ENCODE measurements around the gene SNX25.

SNX25 gene

DNA sequence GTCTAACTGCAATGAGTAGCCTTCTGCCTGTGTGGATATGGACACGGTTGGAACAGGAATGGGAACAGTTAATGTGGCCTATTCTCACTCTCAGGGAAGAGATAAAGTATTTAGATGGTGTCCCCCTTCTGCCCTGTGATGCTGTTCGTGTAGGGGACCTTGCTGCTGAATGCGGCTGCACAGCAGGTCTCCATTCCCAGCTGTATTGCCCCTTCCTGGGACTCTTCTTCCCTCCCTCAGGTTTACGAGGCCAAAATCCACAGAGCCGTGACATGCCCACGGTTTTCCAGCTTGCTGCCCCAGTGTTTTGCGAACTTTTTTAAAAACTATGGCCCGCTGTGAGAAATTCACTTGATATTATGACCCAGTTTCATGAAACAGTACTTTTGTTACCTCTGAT is 50.3 kb downstream of the SNX25 start:
- no peak for DNase-seq (ENCODE audit: low read depth in 2 of 2)

DNA sequence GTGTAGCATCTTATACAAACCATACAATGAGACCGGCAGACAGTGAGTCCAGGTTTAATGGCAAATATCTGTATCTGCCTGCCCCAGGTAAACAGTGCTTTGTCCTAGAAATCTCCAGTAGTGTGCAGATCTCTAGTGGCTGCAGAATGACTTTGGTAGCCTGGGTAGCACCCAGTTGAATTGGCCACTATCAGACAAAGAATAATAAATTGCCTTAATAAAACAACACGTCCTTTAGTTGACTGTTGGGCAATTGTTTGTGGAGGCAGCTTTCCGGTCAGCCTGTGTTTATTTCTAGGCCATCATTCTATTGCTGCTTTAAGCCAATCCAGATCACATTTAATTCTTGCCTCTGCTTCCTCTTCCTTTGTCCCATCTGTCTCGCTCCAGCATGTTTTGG is 52.5 kb downstream of the SNX25 start:
- no peak for DNase-seq (ENCODE audit: low read depth in 2 of 2)

DNA sequence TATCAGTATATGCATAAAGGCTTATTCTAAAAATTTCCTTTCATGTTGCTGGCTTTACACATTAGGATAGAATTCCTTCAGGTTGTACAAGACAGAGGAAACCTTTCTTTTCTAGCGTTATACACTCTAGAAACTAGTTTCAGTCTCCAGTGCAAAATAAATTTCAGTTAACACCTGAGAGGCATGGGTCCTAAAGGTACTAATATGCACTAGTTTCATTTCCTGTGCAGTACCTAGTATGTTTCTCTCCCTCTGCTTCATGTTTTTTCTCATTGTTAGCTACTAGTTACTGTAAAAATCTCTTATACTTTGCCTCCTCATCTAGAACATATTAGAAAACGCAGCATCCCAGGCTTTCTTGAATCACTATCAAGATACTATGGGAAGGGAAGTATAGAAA is 54.0 kb downstream of the SNX25 start:
- DNase-seq (ENCODE audit: low read depth in 2 of 2), result no peak

DNA sequence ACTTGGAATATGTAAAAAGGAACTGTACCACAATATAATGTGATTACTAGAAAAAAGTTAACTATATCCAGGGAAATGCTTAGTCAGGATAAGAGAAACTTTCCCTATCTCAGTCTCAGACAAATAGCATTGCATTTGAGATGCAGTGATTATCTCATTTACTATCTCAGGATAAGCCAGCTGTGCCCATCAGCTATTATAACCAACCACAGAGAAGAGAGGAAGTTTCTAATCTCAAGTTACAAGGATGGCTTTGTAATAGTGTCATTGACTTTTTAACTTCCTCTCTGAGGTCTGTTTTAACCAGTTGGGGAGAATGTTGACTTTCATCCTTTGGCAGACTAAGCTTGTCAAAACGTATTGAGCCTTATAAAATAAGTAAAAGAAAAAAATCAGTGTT is 56.5 kb downstream of the SNX25 start:
- no peak for DNase-seq (ENCODE audit: low read depth in 2 of 2)

DNA sequence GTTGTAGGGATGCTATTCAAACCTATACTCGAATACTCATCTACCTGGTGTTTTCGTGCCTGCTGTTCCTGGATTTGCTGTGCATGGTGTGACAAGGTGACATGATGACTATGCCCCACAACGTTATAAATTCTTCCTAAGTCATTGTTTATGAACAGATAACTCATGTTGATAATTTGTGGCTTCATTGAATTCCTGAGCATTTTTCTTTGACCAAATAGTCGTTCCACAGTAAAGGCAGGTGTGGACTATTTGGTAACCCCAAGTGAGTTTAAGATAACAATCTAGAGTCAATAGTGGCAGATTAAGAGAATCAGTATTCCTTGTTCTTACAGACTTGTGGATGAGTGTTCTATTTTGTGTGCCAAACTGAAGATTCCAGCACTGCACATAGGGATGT is 59.9 kb downstream of the SNX25 start:
- DNase-seq (ENCODE audit: low read depth in 2 of 2), result no peak

DNA sequence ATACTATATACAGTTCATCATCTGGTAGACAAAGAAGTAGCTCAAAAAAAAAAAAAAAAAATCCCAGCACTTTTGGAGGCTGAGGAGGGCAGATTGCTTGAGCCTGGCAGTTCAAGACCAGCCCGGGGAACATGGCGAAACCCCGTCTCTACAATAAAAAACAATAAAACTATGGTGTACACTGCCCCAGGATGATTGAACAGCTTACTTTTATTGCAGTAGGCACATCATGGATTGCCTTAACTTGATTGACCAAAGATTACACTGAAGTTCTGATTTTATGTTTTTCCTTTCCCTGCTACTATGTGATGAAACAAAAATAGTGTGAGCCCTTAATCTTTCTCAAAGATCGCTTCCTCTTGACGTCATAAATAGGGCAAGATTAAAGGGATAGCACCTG is 60.6 kb downstream of the SNX25 start:
- no peak for DNase-seq (ENCODE audit: low read depth in 2 of 2)

DNA sequence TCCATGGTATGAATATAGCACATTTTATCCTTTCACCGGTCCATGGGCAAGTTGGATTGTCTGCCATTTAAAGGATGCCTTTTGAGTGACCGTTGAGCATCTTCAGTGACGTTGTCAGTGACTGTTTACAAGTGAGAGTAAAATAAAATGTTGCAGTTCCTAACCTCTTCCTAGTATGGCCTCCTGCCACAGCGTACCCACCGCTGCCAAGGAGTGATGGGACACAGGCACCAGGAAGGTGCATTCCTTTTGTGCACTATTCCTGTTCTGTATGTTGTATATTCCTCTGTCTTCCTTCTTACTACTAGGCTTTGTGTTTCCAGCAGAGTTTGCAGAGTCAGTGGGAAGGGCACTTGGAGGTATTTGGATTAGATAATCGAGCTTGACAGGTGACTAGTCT is 61.5 kb downstream of the SNX25 start:
- DNase-seq (ENCODE audit: low read depth in 2 of 2), result no peak

DNA sequence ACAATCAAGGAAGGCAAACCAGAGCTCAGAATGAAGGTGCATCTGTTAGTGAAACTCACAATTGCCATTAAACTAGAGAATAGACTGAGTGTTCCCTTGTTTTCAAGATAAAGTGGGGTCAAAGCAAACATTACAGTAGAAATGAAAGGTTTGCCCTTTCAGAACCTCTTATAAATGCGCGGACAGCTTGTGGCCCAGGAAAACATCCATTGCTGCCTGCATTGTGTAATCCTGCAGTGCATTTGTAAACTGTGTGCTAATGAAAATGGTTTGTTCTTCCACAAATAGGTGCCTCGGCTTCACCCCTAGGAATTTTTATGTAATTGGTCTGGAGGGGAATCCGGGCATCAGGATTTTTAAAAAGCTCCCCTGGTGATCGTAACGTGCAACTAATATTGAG is 62.8 kb downstream of the SNX25 start:
- DNase-seq (ENCODE audit: low read depth in 2 of 2), result no peak

DNA sequence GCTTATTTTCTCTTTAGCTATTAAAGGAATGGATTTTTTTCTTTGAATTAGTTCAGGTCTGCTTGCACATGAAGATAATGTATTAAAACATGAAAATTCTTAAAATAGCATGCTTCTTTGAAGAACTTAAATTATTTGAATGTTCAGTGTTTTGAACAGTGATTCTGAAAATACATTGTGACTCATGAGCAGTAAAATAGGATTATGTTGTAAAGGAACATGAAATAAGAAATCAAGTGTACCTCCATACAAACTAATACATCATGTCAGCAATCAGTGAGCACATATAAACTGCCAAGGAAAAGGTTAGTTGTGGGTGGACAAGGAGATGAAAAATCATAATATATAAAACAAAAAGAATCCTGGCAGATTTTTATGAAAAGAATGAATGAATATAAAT is 66.1 kb downstream of the SNX25 start:
- DNase-seq (ENCODE audit: low read depth in 2 of 2), result no peak

DNA sequence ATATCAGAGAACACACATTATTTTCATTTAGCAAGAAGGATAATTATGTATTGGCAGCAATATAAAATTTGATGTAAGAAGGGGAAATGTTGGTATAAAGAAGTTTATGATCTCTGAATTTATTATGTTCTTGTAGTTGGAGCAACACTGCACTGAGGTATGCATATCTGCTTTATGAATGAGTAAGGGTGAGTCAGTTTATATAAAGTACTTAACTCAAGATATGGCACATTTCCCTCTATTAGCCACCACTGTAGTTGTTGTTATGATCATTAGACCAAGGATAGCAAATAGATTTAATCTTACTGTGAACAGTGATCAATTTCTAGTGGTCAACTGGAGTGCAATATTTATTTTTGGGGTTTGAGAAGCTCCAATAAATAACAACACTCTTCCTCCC is 66.6 kb downstream of the SNX25 start:
- DNase-seq (ENCODE audit: low read depth in 2 of 2), result no peak

DNA sequence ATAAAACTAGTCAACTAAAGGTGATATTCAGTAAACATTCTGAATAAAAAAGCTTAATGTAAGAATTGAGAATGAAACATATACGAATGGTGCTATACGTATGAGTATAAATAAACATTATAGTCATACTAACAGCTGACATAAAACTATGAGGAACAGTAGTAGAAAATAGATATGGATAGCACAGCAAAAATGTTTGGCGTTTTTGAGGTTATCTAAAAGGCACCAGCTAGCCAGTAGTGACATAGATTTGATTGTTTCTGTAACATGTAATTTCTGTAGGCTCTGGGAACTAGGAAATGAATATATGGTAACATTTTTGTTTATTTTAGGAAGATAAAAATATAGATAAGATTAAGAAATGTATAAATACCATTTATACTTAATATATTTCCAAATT is 69.3 kb downstream of the SNX25 start:
- DNase-seq (ENCODE audit: low read depth in 2 of 2), result no peak

DNA sequence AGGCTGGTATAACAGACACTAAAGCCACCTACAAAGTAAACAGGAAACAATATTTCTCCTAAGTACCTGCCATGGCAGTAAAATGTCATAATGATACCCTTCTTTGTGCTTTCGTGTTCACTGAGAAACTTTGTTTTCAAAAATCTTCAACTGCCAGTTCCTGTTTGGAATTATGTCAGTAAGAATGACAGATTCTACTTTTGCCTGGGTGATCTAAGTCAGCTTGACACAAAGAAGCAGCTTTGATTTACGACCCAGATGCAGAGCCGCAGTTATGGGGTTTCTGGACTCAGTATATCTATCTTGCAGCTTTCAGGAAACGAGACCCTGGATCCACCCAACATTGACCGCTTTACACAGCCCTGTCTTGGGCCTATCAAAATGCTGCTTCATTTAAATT is 71.2 kb downstream of the SNX25 start:
- DNase-seq (ENCODE audit: low read depth in 2 of 2), result no peak

DNA sequence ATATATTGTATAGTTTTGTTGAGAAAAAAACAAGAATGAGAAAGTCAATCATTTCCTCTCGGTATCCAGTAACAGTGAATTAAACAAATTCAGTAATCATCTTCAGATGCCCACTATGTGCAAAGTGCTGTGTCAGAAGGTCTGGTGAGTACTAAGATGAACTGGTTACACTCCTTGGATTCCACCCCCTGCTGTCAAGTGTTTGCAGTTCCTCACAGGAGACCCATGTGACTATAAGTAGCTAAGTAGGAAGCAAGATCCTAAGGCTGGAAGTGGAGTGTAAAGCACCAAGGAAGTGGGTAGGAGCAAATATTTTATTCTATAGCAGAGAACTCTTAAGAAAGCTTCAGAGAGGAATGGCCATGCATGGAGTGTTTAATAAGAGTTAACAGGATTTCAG is 73.6 kb downstream of the SNX25 start:
- no peak for DNase-seq (ENCODE audit: low read depth in 2 of 2)

DNA sequence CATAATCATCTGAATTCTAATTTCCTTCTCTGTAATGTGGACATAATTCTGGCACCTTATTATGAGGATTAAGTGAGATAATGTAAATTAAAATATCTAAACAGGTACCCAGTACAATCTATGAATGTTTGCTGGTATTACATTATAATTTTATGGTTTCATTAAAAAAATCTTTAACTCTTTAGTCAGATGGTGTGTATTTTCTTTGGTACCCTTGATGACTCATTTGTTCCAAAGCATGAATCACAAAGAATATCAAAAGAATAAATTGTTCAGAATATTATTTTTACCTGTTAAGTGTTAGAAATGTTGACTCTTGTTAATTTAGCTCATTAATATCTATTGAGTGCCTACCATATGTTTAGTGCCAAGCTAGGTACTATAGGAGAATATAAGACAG is 74.3 kb downstream of the SNX25 start:
- no peak for DNase-seq (ENCODE audit: low read depth in 2 of 2)

DNA sequence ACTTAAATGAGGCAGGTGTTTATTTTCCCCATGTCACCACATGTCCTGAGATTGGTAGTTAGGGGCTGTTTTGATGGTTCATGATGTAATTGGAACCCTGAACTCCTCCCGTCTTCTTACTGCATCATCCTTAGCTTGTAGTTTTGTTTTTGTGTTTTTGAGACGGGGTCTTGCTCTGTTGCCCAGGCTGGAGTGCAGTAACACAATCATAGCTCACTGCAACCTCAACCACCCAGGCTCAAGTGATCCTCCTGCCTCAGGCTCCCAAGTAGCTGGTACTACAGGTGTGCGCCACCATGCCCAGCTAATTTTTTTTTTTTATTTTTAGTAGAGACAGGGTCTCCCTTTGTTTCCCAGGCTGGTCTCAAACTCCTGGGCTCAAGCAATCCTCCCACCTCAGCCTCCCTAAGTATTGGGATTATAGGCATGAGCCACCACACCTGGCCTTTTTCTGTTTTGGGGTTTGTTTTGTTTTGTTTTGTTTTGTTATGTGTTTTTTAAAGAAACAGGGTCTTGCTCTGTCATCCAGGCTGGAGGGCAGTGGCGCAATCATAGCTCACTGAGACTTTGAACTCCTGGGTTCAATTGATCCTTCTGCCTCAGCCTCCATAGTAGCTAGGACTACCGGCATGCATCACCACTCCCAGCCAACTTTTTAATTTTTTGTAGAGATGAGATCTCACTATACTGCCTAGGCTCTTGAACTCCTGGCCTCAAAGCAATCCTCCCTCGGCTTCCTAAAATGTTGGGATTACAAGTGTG is 76.4 kb downstream of the SNX25 start:
- DNase-seq (ENCODE audit: low read depth in 2 of 2), result no peak

DNA sequence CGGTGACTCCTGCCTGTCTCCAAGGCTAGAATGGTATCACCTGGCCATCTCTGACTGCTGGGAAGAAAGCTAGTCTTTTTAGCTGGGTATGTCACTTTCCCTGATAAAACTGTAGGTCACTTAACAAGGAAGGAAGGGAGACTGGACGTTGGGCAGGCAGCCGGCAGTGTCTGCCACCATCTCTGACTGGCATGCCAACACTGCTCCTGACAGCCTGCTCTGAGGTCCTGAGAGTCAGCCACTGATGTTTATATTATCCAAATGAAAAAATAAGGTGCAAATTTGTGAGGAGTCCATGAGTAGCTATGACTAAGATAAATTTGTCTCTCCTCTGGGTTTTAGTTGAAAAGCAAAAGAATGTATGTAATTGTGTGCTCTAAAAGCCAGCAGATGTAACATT is 77.2 kb downstream of the SNX25 start:
- DNase-seq (ENCODE audit: low read depth in 2 of 2), result no peak

DNA sequence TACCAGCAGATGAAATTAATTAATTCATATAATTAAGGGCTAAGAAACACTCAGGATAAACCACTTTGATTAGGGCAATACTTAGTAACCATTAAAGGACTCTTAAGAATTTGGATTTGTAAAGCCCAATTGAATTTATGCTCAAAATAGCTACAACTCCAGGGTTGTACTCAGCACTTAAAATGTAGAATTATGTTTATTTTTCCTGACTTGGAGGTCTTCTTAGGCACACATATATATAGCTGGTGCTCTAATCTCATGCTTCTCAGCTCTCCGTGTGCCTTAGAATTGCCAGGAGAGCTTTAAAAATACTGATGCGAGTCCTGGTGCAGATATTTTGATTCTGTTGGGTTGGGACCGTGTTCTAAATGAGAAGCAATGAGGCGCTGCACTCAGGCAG is 77.6 kb downstream of the SNX25 start:
- DNase-seq (ENCODE audit: low read depth in 2 of 2), result no peak

DNA sequence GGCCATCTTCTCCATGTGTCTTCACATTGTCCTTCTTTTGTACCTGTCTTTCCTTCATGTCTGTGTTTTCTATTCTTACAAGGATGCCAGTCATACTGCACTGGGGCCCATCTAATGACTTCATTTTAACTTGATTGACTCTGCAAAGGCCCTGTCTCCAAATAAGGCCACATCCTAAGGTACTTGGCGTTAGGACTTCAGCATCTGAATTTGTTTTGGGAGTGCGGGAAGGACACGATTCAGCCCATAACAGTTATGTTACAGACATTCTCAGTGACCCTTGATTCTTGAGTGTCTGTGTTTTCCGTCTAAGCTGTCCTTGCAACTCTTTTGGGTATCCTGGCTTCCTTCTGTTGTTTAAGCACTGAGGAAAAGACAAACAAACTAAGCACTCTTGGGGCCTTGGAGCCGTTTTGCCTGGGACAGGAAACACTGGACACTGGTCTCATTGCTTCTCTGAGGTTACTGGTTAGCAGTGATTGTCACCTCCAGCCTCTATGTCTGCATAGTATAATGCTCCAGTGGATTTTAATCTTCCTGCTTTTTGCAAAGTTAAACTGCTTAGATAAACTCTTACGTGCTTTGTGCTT is 80.7 kb downstream of the SNX25 start:
- DNase-seq (ENCODE audit: low read depth in 2 of 2), result no peak

DNA sequence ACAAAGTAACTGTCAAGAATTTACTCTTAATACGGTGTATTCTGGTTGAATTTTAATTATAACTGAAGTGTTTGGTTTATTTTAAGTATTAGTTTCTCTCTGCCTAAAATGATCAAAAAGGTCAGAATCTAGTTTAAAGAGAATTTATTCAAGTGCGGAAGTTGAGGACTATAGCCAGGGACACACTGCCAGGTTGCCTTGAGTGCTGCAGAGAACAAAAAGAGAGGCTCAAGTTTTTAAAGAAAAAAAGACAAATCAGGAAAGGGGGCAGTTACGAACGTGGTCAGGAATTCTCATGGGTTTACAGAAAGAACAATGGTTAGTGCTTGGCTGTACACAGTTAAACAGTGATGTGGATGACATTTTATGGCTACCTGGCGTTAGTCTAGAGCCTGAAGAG is 81.3 kb downstream of the SNX25 start:
- no peak for DNase-seq (ENCODE audit: low read depth in 2 of 2)

DNA sequence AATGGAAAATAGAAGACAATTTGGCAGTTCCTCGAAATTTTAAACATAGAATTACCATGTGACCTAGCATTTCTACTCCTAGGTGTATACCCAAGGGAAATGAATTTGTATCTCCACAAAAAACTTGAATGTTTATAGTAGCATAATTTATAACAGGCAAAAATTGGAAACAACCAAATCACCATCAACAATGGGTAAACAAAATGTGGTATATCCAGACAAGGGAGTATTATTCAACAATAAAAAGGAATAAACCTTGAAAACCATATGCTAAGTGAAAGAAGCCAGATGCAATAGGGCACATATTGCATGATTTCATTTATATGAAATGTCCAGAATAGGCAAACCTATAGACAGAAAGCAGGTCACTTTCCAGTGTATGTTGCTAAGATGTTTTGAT is 83.8 kb downstream of the SNX25 start:
- no peak for DNase-seq (ENCODE audit: low read depth in 2 of 2)

DNA sequence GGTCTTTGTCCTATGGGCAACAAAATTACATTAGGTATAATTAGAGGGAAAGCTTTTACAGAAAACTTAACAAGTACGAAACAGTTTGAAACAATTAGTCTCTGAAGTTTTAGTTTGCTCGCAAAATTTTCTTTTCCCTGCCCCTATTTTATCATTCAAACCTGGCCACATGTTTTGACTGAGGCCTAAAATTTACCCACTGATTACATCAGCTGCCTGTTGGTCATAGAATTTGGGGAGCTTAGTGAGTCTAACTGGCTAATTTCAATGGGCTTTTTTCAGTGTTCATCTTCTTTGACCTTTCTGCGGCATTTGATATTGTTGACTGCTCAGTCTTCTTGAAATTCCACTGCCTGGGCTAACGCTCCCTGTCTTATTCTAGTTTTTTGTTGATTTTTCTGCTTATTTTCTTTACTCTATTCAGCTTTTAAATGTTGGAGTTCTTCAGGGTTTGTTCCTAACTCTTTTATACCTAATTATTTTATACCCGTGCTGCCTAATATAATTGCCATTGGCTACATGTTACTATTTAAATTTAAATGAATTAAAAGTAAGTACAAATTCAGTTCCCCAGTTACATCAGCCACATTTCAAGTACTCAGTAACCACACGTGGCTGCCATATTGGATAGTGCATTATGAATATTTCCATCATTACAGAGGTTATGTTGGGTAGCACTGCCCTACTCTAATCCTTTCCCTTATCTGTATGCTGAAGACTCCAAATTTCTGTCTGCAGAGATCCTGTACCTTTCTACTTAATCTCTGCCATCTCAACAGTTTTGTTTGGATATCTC is 87.5 kb downstream of the SNX25 start:
- DNase-seq (ENCODE audit: low read depth in 2 of 2), result no peak

DNA sequence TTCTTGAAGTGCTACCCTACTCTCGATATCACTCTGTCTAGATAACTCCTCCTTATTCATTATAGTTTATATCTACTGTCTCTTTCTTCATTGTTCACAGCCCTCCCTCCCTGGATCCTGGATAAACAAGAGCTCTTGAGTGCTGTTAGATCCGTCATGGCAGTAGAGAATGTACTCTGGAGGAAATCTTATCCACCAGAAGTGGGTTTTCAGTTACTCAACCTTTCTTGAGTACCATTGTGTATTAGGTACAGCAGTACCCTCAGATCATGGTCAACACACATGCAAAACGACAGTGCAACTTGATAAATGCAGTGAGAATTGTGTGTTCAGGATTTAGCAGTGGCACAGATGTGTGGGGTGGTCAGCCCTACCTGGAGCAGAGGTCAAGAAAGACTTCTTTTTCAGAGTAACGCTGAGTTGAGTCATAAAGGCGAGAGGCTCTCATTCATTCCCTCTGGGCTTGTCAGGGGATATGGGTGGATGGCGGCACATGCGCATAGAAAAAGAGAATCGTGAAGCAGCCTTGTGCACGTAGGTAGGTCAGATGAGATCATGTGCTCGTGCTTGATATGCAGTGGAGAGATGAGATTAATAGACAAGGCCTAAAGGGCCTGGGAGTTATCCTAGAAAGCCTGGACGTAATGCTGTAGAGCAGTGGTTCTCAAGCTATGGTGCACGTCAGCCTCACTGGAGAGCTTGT is 89.5 kb downstream of the SNX25 start:
- DNase-seq (ENCODE audit: low read depth in 2 of 2), result no peak

DNA sequence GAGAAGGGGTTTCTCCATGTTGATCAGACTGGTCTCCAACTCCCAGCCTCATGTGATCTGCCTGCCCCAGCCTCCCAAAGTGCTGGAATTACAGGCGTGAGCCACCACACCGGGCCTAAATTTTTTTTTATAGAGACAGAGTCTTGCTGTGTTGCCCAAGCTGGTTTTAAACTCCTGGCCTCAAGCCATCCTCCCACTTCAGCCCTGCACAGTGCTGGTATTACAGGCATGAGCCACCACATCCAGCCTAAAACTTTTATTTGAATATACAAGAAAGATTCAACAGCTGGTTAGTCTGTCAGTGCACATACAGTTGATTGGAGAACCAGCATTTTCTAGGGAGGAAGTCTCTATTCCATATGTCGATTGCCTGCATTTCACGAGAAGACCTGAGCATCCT is 95.1 kb downstream of the SNX25 start:
- no peak for DNase-seq (ENCODE audit: low read depth in 2 of 2)
